ENCODE results near the gene HOXD4.
A peak's percentile ranks its signal among the peaks of the same experiment; 100 is the strongest.

The HOXD4 gene

GRCh38 chr2:176157499-176158185 lies 6.3 kb downstream of the HOXD4 start:
- TF ChIP-seq, protein P1, sequence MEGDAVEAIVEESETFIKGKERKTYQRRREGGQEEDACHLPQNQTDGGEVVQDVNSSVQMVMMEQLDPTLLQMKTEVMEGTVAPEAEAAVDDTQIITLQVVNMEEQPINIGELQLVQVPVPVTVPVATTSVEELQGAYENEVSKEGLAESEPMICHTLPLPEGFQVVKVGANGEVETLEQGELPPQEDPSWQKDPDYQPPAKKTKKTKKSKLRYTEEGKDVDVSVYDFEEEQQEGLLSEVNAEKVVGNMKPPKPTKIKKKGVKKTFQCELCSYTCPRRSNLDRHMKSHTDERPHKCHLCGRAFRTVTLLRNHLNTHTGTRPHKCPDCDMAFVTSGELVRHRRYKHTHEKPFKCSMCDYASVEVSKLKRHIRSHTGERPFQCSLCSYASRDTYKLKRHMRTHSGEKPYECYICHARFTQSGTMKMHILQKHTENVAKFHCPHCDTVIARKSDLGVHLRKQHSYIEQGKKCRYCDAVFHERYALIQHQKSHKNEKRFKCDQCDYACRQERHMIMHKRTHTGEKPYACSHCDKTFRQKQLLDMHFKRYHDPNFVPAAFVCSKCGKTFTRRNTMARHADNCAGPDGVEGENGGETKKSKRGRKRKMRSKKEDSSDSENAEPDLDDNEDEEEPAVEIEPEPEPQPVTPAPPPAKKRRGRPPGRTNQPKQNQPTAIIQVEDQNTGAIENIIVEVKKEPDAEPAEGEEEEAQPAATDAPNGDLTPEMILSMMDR (IDR thresholded peaks at IDR 0.05; ENCODE audit: low read depth, low read length, missing control alignments), result no peak
- DNase-seq (ENCODE audit: low read depth), result no peak
- in situ Hi-C loops (cut with HindIII; ENCODE audit: low sequenced_read_pairs), result no loop called here
- H3K4me3 ChIP-seq (ENCODE audit: low read depth, low read length), result peak overlapping the region; percentile 31

GRCh38 chr2:176158186-176158591 lies 6.8 kb downstream of the HOXD4 start:
- DNase-seq (ENCODE audit: low read depth), result no peak
- peak overlapping the region; percentile 31 for H3K4me3 ChIP-seq (ENCODE audit: low read depth, low read length)
- in situ Hi-C loops (cut with HindIII; ENCODE audit: low sequenced_read_pairs), result no loop called here
- TF ChIP-seq, protein P1 (IDR thresholded peaks at IDR 0.05; ENCODE audit: low read depth, low read length, missing control alignments), result no peak

DNA sequence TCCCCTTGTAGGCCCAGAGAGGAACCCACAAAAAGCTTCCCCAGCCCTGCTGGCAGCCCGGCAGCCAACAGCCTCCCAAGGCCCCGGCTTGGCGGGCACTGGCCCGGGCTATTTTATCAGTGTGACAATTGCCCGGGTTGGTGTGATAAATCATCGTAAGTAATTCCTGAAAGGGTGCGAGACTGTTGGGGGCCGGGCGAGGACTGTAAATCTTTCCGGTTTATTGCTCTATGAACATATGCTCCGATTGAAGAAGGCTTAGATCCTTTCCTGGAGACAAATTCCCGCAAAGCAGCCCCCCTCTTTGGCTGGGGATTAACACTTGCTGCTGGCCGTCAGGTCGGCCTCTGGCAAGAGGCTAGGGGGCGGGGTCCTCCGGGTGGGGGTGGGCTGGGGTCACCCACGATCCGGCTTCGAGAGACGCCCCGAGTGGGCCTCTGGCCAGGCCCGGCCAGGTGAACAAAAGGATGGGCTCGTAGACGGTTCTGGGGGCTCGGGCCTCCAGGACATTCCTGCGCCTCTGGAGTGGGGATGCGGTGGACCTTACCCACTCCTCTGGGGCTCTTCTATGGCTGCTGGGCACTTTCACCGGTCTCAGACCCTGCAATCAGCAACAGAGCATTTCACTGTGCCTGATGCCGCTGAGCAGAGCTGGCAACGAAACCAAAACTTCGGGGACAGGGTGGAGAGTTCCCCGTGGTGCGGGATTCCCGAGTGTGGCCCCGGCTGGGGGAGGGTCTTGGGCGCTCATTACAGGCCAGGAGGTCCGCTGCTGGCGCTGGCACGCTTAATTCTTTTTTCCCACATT lies 7.7 kb downstream of the HOXD4 start:
- no peak overlapping the region for H3K4me3 ChIP-seq (ENCODE audit: low read depth, low read length)
- in situ Hi-C loops (cut with HindIII; ENCODE audit: low sequenced_read_pairs), result no loop called here
- TF ChIP-seq, protein P1 (IDR thresholded peaks at IDR 0.05; ENCODE audit: low read depth, low read length, missing control alignments), result no peak
- DNase-seq (ENCODE audit: low read depth), result no peak

DNA sequence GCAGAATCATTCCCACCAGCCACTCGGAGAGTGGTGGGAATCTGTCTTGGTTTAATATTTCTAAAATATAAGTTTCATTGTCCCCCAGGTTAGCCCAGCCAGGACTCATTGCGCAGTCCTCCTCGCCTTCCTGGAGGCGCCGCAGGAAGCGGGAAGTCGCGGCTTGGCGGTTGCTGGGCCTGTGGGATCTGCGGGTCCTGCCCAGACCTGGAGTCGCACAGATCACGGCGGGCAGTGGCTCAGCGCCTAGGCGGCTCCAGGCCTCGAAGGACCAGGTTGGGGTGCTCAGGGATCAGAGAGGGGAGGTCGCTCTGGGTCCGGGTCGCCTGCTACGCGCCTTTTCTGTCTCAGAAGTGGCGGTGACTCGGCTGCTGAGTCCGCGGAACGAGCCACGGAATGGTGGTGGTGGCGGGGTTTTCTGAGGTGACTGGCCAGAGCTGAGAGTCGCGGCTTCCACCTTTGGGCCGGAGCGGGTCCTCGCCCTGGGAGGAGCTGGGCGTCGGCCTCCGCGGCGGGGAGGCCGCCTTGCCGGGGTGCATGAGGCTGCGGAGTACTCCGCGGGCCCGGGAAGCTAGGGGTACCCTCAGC lies 8.4 kb downstream of the HOXD4 start:
- peak overlapping the region; percentile 10 for H3K4me3 ChIP-seq (ENCODE audit: low read depth, low read length)
- TF ChIP-seq, protein P1 (IDR thresholded peaks at IDR 0.05; ENCODE audit: low read depth, low read length, missing control alignments), result no peak
- in situ Hi-C loops (cut with HindIII; ENCODE audit: low sequenced_read_pairs), result no loop called here
- no peak for DNase-seq (ENCODE audit: low read depth)

DNA sequence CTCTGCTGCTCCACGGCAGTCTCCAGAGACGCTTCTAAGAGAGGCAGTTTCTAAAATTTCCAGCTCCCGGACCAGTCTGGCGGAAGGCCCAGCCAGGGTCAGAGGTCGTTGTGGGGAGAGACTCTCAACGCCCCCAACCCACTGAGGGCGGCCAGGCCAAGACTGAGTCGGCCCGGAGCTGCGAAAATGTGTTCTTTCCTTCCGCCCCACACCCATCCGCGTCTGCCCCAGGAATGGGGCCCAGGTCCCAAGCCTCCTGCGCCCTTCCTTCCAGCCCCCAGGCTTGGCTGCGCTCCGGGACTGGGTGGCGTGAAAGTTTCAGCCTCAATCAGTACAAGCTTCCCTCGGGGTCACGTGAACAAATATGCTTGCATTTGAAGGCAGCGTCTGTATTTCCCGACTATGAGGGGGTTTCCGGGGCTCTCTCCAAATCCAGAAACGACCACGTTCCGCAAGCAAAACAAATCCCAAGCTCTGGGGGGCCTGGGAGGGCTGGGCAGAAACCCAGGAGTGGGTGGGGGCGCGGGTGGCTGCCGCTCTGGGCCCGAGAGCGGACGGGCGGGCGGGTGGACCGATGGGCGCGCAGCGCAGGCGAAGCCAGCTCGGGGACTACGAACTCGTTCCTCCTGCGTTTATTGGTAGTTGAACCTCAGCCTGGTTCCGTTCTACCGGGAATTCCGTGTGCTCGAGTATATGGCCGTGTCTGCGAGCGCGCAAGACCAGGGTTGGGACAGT lies 9.1 kb downstream of the HOXD4 start:
- peak overlapping the region; percentile 24 for H3K4me3 ChIP-seq (ENCODE audit: low read depth, low read length)
- in situ Hi-C loops (cut with HindIII; ENCODE audit: low sequenced_read_pairs), result no loop called here

More for the DNA sequence above, 9.1 kb downstream of the HOXD4 start:
- DNase-seq (ENCODE audit: low read depth), result no peak
- TF ChIP-seq, protein P1 (IDR thresholded peaks at IDR 0.05; ENCODE audit: low read depth, low read length, missing control alignments), result no peak

Data from astrocyte of the cerebellum (primary cell).